Activated CD4-positive, alpha-beta T cell treated with anti-CD3 and anti-CD28 coated beads, Interleukin-2, amount 10 ng/mL, durations not matched to agents 24 days and 14 days (primary cell): ENCODE measurements around the gene FCHO1. TPM values are rescaled to one million over a fixed set of nuclear protein-coding genes. Genes with fewer than 3 reads are reported as not detected.
"Not testable (repeated sequence)": the region's sequence is repeated elsewhere in the genome, so short reads cannot be mapped to it uniquely, and the experiment has no call there.

Experiments used
- DNase-seq: peaks from one replicate; pipeline ENCODE4 v3.0.0; 2022
- H3K27ac Mint-ChIP-seq: one replicate; pipeline ENCODE4 v1.8.0; 2022; ENCODE audit warnings: mild to moderate bottlenecking, mixed read lengths
- H3K27me3 Mint-ChIP-seq: one replicate; pipeline ENCODE4 v1.8.0; 2022; ENCODE audit warnings: mixed read lengths
- H3K36me3 Mint-ChIP-seq: one replicate; pipeline ENCODE4 v1.8.0; 2022; ENCODE audit warnings: low read depth, mild to moderate bottlenecking, mixed read lengths
- H3K4me1 Mint-ChIP-seq: one replicate; pipeline ENCODE4 v1.8.0; 2021; ENCODE audit warnings: mixed read lengths
- H3K4me3 Mint-ChIP-seq: one replicate; pipeline ENCODE4 v1.8.0; 2022; ENCODE audit warnings: mild to moderate bottlenecking, moderate library complexity, mixed read lengths
- H3K9me3 Mint-ChIP-seq: one replicate; pipeline ENCODE4 v1.8.0; 2021; ENCODE audit warnings: mixed read lengths
- intact Hi-C: fragments of 100-400 bp; cut with micrococcal nuclease; formaldehyde crosslinking; loops from one replicate; pipeline ENCODE4 v1.15.1; 2023
- total RNA-seq: library from RNA; stranded (reverse); gene quantifications from 2 replicates; pipeline ENCODE4 v1.2.3, GENCODE V29; 2022

Gene FCHO1
- total RNA-seq, 1 donor from 2014 or later, result 91.9 TPM

- intact Hi-C loops, DNase-seq, H3K36me3 Mint-ChIP-seq, H3K4me3 Mint-ChIP-seq, H3K9me3 Mint-ChIP-seq, H3K27ac Mint-ChIP-seq: not testable (repeated sequence)
- peaks cover 20% of the 10 kb centered on the region for H3K4me1 Mint-ChIP-seq
- H3K27me3 Mint-ChIP-seq, result peaks cover 20% of the 10 kb centered on the region
Measured at GRCh38 chr19:17798599-17798998, 47.3 kb downstream of the FCHO1 start.

DNA sequence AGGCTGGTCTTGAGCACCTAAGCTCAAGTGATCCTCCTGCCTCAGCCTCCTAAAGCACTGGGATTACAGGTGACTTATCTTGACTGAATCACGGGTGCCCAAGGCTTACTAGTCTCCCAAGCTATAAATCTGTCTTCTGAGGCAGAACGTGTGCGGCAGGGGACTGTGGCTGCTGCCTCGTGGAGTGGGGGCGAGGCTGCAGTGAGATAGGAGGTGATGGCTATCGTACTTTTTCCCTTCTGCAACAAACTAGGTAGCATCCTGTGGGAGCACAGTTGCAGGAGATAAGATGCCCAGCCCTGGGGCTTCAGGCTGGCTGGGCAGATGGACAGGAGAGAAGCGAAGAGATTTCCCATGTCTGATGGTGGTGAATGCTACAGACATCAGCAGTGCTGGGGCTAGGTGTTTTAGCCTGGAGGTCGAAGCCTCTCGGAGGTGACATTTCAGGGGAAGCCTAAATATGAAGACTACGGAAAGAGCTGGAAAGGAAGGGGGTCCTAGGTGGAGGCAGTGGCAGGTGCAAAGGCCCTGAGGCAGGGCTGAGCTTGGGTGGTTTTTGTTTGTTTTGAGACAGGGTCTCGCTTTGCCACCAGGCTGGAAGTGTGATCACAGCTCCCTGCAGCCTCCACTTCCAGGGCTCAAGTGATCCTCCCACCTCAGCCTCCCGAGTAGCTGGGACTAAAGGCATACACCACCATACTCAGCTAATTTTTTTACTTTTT is 51.0 kb downstream of the FCHO1 start:
- Mint-ChIP-seq H3K36me3 (no peaks in the 10 kb centered on the region), H3K4me1 (peaks cover 16% of the 10 kb centered on the region), H3K27ac (no peak overlapping the region), H3K4me3 (peak overlapping the region; percentile 24), H3K9me3 (no peaks in the 10 kb centered on the region), H3K27me3 (peaks cover 4% of the 10 kb centered on the region)
- intact Hi-C loops, result no loop called here
- no peak for DNase-seq

DNA sequence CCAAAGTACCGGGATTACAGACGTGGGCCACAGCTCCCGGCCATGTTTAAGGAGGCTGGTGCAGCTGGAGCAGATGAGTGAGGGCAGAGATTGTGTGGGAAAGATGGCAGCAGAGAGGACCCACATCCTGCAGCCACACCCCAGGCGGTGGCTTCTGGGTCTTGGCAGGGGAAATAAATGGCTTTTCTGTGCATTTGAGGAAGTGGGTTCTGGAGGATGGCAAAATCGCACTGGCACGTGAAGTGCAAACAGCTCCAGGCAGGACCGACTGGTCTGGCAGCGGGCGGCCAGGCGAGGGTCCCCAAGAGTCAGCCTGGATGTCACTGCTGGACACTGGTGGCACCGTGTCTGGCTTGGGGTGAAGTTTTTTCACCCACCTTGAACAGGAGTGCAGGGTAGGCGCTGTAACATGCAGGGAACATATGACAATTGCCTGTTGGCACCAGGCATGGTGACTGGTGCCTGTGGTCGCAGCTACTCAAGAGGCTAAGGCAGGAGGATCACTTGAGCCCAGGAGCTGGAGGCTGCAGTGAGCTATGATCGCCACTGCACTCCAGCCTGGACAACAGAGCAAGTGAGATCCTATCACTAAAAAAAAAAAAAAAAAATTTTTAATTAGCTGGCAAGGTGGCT is 52.1 kb downstream of the FCHO1 start:
- Mint-ChIP-seq H3K36me3 (no peaks in the 10 kb centered on the region), H3K4me3 (peak overlapping the region; percentile 53), H3K9me3 (no peaks in the 10 kb centered on the region), H3K27me3 (peaks cover 6% of the 10 kb centered on the region), H3K27ac (peak overlapping the region; percentile 49), H3K4me1 (peaks cover 15% of the 10 kb centered on the region)
- peak; percentile 78 for DNase-seq
- intact Hi-C loops, result no loop called here

DNA sequence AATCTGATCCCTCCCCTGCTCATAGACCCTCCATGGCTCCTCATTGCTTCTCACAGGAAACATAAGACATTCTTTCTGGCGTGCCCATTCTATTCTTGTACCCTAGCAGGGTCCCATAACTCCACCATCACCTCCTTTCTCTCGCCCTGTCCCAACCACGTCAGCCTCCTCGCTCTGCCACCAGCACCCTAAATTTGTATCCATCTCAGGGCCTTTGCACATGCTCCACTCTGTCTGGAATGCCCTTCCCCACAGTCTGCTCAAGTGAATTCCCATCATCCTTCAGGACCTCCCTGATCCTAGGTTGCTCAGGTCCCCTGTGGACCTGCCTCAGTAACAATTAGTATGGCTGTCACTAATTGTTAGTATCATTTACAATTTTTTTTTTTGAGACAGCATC is 54.1 kb downstream of the FCHO1 start:
- H3K27me3 Mint-ChIP-seq, result peaks cover 8% of the 10 kb centered on the region
- H3K36me3 Mint-ChIP-seq, result no peaks in the 10 kb centered on the region
- H3K27ac Mint-ChIP-seq, result peak overlapping the region; percentile 1
- no peaks in the 10 kb centered on the region for H3K9me3 Mint-ChIP-seq
- no peak for DNase-seq
- peaks cover 15% of the 10 kb centered on the region for H3K4me1 Mint-ChIP-seq
- intact Hi-C loops, result no loop called here
- H3K4me3 Mint-ChIP-seq, result no peak overlapping the region

GRCh38 chr19:17806945-17807344 is 55.7 kb downstream of the FCHO1 start:
- Mint-ChIP-seq H3K27ac (no peak overlapping the region), H3K4me3 (no peak overlapping the region), H3K27me3 (peaks cover 8% of the 10 kb centered on the region), H3K9me3 (no peaks in the 10 kb centered on the region), H3K36me3 (no peaks in the 10 kb centered on the region), H3K4me1 (peaks cover 15% of the 10 kb centered on the region)
- peak; percentile 64 for DNase-seq
- intact Hi-C loops, result no loop called here

GRCh38 chr19:17807731-17808316 is 56.5 kb downstream of the FCHO1 start:
- Mint-ChIP-seq H3K4me3 (no peak overlapping the region), H3K27ac (no peak overlapping the region), H3K9me3 (no peaks in the 10 kb centered on the region), H3K27me3 (peaks cover 4% of the 10 kb centered on the region), H3K36me3 (no peaks in the 10 kb centered on the region), H3K4me1 (peaks cover 10% of the 10 kb centered on the region)
- intact Hi-C loops, result no loop called here
- DNase-seq, result no peak

- no peaks in the 10 kb centered on the region for H3K4me1 Mint-ChIP-seq
- H3K36me3 Mint-ChIP-seq, result peaks cover under 1% of the 10 kb centered on the region
- H3K27me3 Mint-ChIP-seq, result peaks cover 4% of the 10 kb centered on the region
- intact Hi-C loops, result no loop called here
- no peak overlapping the region for H3K27ac Mint-ChIP-seq
- no peak for DNase-seq
- H3K4me3 Mint-ChIP-seq, result no peak overlapping the region
- H3K9me3 Mint-ChIP-seq, result no peaks in the 10 kb centered on the region
Measured at GRCh38 chr19:17811103-17811502, 59.8 kb downstream of the FCHO1 start.

DNA sequence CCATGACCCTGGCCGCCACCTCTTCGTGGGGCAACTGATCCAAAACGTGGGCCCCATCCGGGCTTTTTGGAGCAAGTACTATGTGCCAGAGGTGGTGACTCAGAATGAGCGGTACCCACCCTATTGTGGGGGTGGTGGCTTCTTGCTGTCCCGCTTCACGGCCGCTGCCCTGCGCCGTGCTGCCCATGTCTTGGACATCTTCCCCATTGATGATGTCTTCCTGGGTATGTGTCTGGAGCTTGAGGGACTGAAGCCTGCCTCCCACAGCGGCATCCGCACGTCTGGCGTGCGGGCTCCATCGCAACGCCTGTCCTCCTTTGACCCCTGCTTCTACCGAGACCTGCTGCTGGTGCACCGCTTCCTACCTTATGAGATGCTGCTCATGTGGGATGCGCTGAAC is 60.4 kb downstream of the FCHO1 start:
- H3K4me3 Mint-ChIP-seq, result no peak overlapping the region
- peaks cover 4% of the 10 kb centered on the region for H3K27me3 Mint-ChIP-seq
- H3K27ac Mint-ChIP-seq, result no peak overlapping the region
- H3K4me1 Mint-ChIP-seq, result no peaks in the 10 kb centered on the region
- H3K9me3 Mint-ChIP-seq, result no peaks in the 10 kb centered on the region
- intact Hi-C loops, result no loop called here
- peaks cover 6% of the 10 kb centered on the region for H3K36me3 Mint-ChIP-seq
- DNase-seq, result no peak

- intact Hi-C loops, result no loop called here
- Mint-ChIP-seq H3K4me3 (no peak overlapping the region), H3K36me3 (peaks cover 6% of the 10 kb centered on the region), H3K4me1 (no peaks in the 10 kb centered on the region), H3K9me3 (no peaks in the 10 kb centered on the region), H3K27ac (no peak overlapping the region), H3K27me3 (peaks cover 4% of the 10 kb centered on the region)
- DNase-seq, result no peak
Measured at GRCh38 chr19:17812099-17812498, 60.8 kb downstream of the FCHO1 start.

- Mint-ChIP-seq H3K4me1 (no peaks in the 10 kb centered on the region), H3K27ac (no peak overlapping the region), H3K27me3 (no peaks in the 10 kb centered on the region), H3K36me3 (peaks cover 6% of the 10 kb centered on the region), H3K4me3 (no peak overlapping the region), H3K9me3 (no peaks in the 10 kb centered on the region)
- DNase-seq, result no peak
- intact Hi-C loops, result no loop called here
Measured at GRCh38 chr19:17817668-17818363, 66.5 kb downstream of the FCHO1 start.

DNA sequence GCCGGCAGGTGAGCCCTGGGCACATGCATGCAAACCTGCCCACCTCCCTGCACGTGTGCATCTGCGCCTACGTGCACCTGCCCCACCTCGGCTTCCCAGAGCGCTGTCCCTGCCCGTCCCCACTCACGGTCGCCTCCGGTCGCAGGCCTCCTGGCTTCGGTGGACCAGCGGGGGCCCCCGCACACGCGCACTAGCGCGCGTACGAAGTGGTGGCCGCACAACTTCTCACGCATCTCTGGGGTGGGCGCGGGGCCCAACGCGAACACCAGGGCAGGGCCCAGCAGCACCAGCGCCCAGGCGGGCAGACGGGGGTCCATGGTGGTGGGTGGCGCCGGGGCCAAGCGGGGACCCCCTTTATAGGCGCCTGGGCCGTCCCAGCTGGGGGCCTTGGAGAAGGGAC is 69.9 kb downstream of the FCHO1 start, which contains the start of gene INSL3:
Gene INSL3, minus strand, starts transcription at position 330 of the 400 bp plus-strand sequence. Its CDS starts 13 bp downstream, at position 317.
- no peak within 1 kb of the TSS for H3K4me3 Mint-ChIP-seq
- no peak within 1 kb of the TSS for H3K27ac Mint-ChIP-seq
- H3K27me3 Mint-ChIP-seq, result no peaks in the 10 kb centered on the region
- H3K36me3 Mint-ChIP-seq, result peaks cover 24% of the 10 kb centered on the region
- intact Hi-C loops, result no loop called here
- no peak for DNase-seq
- no peaks in the 10 kb centered on the region for H3K9me3 Mint-ChIP-seq
- no peaks in the 10 kb centered on the region for H3K4me1 Mint-ChIP-seq

- H3K4me1 Mint-ChIP-seq, result peaks cover 3% of the 10 kb centered on the region
- intact Hi-C loops, result no loop called here
- H3K4me3 Mint-ChIP-seq, result no peak overlapping the region
- peaks cover 36% of the 10 kb centered on the region for H3K36me3 Mint-ChIP-seq
- H3K27me3 Mint-ChIP-seq, result no peaks in the 10 kb centered on the region
- DNase-seq, result no peak
- no peaks in the 10 kb centered on the region for H3K9me3 Mint-ChIP-seq
- H3K27ac Mint-ChIP-seq, result no peak overlapping the region
Measured at GRCh38 chr19:17824339-17824738, 73.1 kb downstream of the FCHO1 start.

GRCh38 chr19:17826508-17827056 is 75.3 kb downstream of the FCHO1 start:
- intact Hi-C loops, result no loop called here
- H3K4me1 Mint-ChIP-seq, result peaks cover 5% of the 10 kb centered on the region
- no peak overlapping the region for H3K27ac Mint-ChIP-seq
- H3K36me3 Mint-ChIP-seq, result peaks cover 56% of the 10 kb centered on the region
- DNase-seq, result no peak
- no peaks in the 10 kb centered on the region for H3K9me3 Mint-ChIP-seq
- no peaks in the 10 kb centered on the region for H3K27me3 Mint-ChIP-seq
- H3K4me3 Mint-ChIP-seq, result no peak overlapping the region
